ENCODE data around the gene SYMPK.

DNA sequence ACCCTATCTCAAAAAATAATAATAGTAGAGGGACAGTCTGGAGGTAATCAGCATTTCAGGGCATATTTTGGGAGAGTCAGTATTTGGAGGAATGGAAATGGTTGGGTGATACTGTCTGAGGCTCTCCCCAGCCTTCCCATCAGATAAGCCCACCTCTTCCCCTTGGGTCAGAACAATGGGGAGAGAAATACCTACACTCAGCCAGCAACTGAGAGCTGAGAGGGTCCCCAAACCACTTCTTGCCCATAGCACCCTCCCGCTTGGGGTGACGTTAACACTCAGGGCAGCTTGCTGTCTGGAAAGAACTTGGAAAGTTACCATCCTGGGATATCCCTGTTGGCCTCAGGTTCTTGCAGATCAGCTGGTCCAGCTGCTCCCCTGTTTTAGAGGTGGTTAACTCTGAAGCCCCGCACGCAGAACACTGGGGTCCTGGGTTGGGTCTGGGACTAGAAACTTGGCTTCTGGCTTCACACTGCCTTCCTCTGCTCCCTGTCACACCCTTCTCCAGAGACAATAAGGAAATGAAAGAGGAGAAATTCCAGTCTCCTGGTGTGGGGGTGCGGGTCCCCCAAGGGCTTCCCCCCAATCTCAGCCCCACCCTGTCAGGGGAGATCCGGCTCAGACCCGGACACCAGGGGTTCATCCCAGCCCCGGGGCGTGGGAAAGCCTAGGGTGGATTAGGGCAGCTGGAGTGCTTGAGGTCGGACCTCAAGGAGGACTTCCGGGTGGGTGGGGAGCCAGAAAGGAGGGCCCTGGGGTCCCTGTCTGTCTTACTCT is 3.6 kb upstream of the SYMPK start:
- TF ChIP-seq, protein P1, sequence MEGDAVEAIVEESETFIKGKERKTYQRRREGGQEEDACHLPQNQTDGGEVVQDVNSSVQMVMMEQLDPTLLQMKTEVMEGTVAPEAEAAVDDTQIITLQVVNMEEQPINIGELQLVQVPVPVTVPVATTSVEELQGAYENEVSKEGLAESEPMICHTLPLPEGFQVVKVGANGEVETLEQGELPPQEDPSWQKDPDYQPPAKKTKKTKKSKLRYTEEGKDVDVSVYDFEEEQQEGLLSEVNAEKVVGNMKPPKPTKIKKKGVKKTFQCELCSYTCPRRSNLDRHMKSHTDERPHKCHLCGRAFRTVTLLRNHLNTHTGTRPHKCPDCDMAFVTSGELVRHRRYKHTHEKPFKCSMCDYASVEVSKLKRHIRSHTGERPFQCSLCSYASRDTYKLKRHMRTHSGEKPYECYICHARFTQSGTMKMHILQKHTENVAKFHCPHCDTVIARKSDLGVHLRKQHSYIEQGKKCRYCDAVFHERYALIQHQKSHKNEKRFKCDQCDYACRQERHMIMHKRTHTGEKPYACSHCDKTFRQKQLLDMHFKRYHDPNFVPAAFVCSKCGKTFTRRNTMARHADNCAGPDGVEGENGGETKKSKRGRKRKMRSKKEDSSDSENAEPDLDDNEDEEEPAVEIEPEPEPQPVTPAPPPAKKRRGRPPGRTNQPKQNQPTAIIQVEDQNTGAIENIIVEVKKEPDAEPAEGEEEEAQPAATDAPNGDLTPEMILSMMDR (IDR thresholded peaks at IDR 0.05) = no peak
- TF ChIP-seq REST (IDR thresholded peaks at IDR 0.05; ENCODE audit: insufficient read depth in 1 of 2, low read depth in 2 of 2, low read length in 1 of 2) (no peak), POLR2AphosphoS5 (IDR thresholded peaks at IDR 0.05; ENCODE audit: low read depth, low read length) (no peak), SIN3A (IDR thresholded peaks at IDR 0.05; ENCODE audit: borderline replicate concordance, insufficient read depth, low read depth, low read length) (no peak)

Data from Panc1 (cell line).